ENCODE data around the gene RAD51B.
"Not testable (repeated sequence)": the region's sequence is repeated elsewhere in the genome, so short reads cannot be mapped to it uniquely, and the experiment has no call there.

DNA sequence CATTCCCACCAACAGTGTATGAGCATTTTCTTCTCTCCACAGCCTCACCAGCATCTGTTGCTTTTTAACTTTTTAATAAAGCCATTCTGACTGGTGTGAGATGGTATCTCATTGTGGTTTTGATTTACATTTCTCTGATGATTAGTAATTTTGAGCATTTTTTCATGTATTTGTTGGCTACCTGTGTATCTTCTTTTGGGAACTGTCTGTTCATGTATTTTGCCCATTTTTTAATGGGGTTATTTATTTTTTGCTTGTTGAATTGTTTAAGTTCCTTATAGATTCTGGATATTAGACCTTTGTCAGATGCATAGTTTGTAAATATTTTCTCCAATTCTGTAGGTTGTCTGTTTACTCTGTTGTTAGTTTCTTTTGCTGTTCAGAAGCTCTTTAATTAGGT, 616.1 kb downstream of the RAD51B start:
- TF ChIP-seq, protein P1, sequence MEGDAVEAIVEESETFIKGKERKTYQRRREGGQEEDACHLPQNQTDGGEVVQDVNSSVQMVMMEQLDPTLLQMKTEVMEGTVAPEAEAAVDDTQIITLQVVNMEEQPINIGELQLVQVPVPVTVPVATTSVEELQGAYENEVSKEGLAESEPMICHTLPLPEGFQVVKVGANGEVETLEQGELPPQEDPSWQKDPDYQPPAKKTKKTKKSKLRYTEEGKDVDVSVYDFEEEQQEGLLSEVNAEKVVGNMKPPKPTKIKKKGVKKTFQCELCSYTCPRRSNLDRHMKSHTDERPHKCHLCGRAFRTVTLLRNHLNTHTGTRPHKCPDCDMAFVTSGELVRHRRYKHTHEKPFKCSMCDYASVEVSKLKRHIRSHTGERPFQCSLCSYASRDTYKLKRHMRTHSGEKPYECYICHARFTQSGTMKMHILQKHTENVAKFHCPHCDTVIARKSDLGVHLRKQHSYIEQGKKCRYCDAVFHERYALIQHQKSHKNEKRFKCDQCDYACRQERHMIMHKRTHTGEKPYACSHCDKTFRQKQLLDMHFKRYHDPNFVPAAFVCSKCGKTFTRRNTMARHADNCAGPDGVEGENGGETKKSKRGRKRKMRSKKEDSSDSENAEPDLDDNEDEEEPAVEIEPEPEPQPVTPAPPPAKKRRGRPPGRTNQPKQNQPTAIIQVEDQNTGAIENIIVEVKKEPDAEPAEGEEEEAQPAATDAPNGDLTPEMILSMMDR (IDR thresholded peaks at IDR 0.05 in 2 of 3, conservative IDR thresholded peaks at IDR 0.05 in 1 of 3; ENCODE audit: borderline replicate concordance in 1 of 3, insufficient read depth in 1 of 3, low read depth in 2 of 3, low read length in 2 of 3): not testable (repeated sequence)
- TF ChIP-seq POLR2A (IDR thresholded peaks at IDR 0.05; ENCODE audit: borderline replicate concordance, extremely low read depth, insufficient read depth, insufficient read length); EZH2phosphoT487 (IDR thresholded peaks at IDR 0.05; ENCODE audit: borderline replicate concordance): not testable (repeated sequence)
- TF ChIP-seq, protein P2, sequence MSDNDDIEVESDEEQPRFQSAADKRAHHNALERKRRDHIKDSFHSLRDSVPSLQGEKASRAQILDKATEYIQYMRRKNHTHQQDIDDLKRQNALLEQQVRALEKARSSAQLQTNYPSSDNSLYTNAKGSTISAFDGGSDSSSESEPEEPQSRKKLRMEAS (IDR thresholded peaks at IDR 0.05): not testable (repeated sequence)

All from HCT116 (cell line).